Measurements from ENCODE around the gene BMPR1B.
"Not testable (repeated sequence)": the region's sequence is repeated elsewhere in the genome, so short reads cannot be mapped to it uniquely, and the experiment has no call there.

Gene BMPR1B

DNA sequence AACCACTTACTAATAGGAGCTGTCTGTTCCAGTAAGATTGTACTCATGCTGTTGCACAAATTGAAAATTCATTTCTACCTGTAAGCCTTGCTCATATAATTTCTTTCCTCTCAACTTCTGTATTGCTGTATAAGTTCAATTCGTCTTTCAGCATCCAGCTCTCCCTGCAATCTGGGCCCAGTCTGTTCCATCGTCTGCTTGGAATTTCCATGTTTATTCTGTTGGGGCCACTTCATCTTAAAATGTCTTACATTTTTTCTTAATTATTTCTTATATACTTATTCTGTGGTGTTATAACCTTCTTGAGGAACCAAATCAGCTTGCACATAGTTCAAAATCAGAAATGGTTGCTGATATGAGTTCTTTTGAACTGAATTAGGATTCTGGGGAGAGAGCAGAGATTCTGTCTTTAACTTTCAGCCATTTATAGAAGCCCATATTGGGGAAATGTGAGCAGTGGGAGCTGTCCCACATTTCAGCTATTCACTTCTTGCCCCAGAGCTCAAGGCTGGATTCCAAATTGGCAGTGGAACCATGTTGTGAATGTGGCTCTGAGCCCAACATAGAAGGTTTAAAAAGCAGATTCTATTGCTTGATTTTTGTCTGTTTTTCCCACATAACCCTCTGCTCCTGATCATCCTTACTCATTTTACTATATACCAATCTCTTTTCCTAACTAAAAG is 291.9 kb downstream of the BMPR1B start:
- no peak for DNase-seq

DNA sequence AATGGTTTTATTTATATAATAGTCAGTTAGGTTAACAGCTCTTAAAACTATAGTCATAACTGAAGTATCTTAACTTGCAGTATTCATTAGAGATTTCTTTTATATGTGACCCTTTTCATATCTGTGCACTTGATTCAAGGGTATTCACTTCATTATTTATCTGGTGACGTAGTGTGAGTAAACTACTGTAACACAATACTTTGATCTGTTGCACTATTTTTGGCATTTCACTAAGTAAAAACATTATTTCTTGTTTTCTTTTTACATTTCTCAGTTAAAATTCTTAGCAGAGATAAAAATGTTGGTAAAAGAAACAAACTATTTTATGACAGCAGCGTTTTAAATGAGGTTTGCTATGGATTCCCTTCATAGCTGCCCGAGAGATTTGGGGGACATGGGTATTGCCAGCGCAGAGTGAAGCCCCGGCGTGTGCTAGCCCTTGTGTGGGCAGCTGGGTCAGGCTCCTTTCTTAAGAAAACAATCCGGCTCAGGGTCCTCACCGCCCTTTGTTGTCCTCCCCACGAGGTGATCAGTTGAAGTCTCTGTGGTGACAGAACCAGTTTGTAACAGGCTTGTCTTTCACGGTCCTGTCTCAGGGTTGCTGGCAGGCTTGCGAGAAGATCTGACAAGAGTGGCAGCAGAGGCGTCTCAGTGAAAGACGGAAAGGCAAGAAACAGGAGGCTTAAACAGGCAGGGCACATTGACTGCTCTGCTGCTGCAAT is 293.4 kb downstream of the BMPR1B start:
- DNase-seq = no peak

DNA sequence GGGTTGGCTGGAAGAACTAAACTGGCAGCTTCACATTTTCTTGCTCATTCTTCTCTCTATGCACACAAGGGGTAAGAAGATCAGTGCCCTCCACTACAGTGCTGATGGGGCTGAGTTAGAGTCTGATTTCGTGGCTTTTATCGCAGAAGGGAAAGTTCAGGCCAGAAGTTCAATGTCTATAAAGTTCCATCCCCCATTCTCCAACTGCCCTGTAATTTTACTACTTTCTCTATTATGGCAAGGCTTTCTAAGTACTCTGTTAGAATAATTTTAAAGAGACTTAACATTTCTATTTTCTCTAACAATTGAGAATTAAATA is 293.9 kb downstream of the BMPR1B start:
- no peak for DNase-seq

DNA sequence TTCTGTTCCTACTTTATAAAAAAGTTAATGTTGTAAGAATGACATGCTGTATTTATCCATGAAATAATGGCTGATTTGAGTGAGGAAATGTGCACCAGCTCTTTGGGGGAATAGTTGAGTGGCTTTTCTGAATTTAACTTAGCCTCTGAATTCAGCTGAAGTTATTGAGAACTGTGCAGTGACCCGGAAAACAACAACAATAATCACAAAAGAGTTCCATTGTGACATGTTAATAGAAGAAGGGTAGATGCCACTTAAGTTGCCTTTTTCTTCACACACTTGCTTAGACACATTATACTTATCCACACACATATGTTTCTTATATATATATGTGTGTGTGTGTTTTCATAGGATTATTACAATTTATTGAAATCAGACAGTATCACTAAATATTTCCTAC is 301.2 kb downstream of the BMPR1B start:
- no peak for DNase-seq

DNA sequence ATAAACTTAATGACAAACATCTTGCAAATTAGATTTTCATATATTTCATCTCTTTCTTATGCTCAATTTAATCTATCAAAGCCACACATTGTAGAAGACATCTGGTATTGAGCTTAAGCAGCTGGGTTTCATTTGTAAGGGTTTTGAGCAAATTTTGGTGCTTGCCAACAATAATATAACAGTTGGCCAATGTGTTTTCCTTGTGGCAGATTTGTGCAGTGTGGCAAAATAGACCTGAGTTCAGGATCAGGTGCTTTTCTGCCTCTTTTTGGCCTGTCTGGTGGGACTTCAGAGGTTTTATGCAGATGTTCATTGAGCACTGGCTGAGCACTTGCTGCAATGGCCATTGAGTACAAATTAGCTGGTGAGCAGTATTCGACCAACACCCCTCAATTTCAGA is 301.9 kb downstream of the BMPR1B start:
- DNase-seq = no peak

GRCh38 chr4:95061220-95061619 is 303.5 kb downstream of the BMPR1B start:
- no peak for DNase-seq

GRCh38 chr4:95061801-95062200 is 304.0 kb downstream of the BMPR1B start:
- DNase-seq = not testable (repeated sequence)

DNA sequence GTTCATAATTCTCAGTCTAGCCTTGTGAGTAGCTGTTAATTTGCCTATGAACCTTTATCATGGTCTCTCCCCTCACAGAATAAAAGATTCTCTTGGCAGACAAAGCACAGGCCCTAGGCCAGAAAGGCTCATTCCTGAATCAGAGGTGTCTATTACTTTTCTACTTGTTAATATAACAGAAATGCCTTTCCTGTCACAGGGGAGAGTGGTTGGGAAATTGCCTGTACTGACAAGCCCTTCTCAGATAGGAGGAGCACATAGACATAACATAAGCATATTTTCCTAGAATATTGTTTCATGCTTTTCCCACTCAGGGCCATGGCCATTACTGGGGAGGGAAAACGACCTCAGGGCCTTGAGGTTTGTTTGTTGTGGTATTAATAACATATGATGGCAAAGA is 308.3 kb downstream of the BMPR1B start:
- DNase-seq = no peak

GRCh38 chr4:95068401-95068800 is 310.6 kb downstream of the BMPR1B start:
- DNase-seq = no peak

DNA sequence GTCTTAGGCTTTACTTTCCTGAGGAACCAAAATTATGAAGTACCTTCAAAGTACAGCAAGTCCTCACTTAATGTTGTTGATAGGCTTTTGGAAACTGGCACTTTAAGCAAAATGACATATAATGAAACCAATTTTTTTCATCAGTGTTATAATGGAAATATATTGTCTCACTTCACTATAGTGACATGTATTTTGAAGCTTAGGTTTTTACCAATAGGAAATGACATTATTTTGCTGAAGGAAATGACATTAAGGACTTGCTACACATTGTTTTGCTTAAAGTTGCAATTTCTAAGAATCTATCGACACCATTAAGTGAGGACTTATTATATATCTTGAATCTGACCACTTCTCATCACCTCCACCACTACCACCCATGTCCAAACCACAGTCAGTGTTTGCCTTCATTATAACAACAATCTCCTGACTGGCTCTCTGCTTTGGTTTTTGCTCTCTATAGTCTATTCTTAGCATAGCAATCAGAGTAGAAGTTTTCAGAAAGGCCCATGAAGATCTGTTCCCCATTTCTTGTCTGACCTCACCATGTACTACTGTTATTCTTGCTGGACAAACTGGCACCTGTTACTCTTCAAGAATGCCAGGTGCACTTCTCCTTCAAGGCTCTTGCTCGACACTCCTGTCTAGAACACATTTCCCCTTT is 311.2 kb downstream of the BMPR1B start:
- DNase-seq = peak in 1 of 5 experiments; percentile 13

DNA sequence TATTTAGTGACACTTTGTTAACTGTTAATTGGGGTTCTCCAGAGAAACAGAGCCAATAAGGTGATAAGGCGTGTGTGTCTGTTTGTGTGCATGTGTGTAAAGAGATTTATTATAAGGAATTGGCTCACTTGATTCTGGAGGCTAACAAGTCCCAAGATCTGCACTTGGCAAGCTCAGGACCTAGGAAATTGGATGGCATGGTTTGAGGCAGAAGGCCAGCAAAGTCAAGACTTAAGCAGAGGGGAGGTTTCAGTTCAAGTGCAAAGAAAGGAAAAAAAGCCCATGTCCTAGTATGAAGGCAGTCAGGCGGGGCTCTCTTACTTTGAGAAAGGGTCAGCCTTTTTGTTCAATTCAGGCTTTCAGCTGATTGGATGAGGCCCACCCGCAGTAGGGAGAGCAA is 314.1 kb downstream of the BMPR1B start:
- DNase-seq = no peak

- DNase-seq = no peak
Measured at GRCh38 chr4:95073646-95074045, 315.9 kb downstream of the BMPR1B start.

DNA sequence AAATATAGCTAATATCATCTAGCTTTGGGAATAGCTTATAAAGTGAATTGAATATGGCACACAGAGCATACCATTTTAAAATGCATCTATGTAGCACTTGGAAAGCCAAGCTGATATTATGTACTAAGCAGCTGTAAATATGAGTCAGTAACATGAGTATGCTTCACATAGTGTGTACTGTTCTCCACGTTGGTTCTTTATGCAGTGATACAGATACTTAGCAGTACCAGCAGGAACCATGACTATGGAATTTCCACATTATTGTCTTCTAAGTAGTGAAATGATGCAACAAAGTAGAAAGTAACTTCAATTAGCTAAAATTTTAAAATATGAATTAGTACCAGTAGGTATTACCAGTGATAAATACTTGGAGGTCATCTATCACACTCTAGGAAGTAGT is 320.1 kb downstream of the BMPR1B start:
- no peak for DNase-seq

GRCh38 chr4:95080969-95081368 is 323.2 kb downstream of the BMPR1B start:
- DNase-seq = no peak

DNA sequence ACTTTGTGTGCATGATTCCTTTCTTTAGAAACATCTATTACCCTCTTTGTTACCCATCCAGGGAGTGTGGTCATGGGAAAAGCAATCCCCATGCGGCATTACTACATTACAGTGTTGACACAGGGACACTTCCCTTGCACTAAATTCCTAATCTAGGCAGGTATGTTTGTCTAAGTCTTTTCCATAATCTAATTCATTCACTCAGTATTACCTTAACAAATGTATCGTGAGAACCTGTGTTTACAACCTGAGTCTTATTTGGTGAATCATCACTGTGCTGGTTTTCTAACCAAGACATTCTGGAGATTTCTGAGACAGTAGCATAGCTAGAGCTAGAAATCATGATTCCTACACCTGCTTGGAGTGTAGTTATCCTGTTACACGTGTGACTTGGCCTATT is 326.8 kb downstream of the BMPR1B start:
- no peak for DNase-seq

GRCh38 chr4:95085124-95085833 is 327.5 kb downstream of the BMPR1B start:
- peak in 1 of 5 experiments; percentile 13 for DNase-seq

DNA sequence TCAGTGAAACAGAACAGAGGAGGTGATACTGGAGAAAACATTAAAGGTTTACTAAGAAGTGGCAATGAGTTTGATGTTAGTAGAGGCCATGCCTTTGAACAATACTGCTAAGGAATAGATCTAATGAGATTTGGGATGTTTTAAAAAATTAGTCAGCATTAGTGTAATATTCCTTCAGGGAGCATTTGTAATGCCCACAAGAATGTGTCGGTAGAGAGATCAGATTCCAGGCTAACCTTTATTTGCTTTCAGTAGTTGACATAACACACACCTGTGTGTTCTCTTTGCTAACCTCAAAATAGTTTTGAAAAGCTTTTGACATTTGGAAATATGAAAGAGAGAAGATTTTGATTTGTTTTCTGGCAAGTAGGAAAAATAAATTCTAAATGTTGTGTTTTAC is 328.8 kb downstream of the BMPR1B start:
- no peak for DNase-seq

- DNase-seq = no peak
Measured at GRCh38 chr4:95087657-95088455, 330.1 kb downstream of the BMPR1B start.

DNA sequence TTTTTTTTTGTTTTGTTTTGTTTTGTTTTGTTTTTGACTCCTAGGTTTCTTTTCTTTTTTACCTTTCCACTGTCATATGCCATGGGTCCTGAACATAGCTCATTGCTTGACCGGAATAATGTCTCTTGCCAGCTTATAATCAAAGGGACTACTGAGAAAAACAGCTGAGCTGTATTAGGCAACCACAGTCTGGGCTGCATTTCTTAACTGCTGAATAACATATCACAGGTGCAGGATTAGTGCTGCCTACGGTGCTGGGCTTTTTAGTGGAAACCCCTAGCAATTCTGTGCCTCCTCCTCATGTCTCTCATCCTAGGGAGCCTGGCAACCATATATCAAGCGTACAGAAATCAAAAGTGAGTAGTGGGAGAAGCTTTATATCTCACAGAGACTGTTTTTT is 333.5 kb downstream of the BMPR1B start:
- DNase-seq = no peak

GRCh38 chr4:95092766-95093165 is 335.0 kb downstream of the BMPR1B start:
- DNase-seq = no peak

DNA sequence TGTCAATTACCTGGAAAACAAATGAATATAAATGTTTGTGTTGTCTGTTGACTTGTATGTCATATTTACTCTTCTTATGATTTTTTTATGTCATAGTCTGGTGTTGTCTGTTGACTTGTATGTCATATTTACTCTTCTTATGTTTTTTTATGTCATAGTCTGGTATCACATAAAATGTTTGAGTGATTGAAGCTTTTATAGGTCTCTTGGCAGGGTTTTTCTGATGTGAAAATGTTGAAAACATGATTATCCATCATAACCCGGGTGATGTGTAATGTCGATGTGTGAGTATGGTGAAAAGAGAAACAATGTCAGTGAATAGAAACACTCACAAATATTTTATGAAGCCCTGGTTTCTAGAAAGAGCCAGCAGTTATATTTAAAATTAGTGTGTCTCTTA is 335.7 kb downstream of the BMPR1B start:
- no peak for DNase-seq
